Omental fat pad (tissue), 4 donors: ENCODE measurements around the gene GATA5. TPM values are rescaled to one million over a fixed set of nuclear protein-coding genes. Genes with fewer than 3 reads are reported as not detected.
"Not testable (repeated sequence)": the region's sequence is repeated elsewhere in the genome, so short reads cannot be mapped to it uniquely, and the experiment has no call there.

Source experiments
- ATAC-seq: fragments of 150-250 bp; one replicate; pipeline ENCODE4 v1.9.1; 2016; ENCODE audit warnings: mild to moderate bottlenecking, moderate library complexity; ENCODE audit not compliant: low FRiP score
- DNase-seq: peaks from one replicate; pipeline ENCODE4 v3.0.0-alpha.2; 2019; ENCODE audit warnings: low spot score
- total RNA-seq, 4 donors: library from RNA; depleted of rRNA; stranded (reverse); fragments of >200 nt; gene quantifications; one replicate each; pipeline ENCODE4 v1.1.0, GENCODE V29; 2016
- TF ChIP-seq, protein P1 (sequence below), 3 donors: fragments of 450-650 bp; IDR thresholded peaks; one replicate each; pipeline ENCODE4 v1.5.1; 2016 to 2017; ENCODE audit warnings: antibody characterized with exemption in 3 of 3, mild to moderate bottlenecking in 3 of 3, moderate library complexity in 2 of 3

The GATA5 gene
- total RNA-seq, 4 donors from 2014 or later: 1.3 to 3.7 (median 1.7) TPM

DNA sequence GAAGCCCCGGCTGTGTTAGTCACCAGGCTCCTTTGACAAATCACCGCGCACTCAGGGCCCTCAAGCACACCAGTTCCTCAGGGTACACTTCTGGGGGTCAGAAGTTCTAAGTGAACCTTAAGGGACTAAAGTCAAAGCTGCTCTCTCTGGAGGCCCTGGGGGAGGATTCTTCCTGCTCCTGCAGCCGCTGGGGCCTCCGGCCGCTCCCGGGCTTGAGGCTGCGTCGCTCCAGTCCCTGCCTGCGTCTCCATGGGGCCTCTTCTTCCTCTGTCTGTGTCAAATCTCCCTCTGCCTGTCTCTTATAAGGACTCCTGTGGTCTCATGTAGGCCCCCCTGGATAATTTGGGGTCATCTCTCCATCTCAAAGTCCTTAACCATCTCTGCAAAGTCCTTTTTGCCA lies 18.1 kb upstream of the GATA5 start:
- ATAC-seq (peak; percentile 24), DNase-seq (no peak)
- TF ChIP-seq, protein P1, sequence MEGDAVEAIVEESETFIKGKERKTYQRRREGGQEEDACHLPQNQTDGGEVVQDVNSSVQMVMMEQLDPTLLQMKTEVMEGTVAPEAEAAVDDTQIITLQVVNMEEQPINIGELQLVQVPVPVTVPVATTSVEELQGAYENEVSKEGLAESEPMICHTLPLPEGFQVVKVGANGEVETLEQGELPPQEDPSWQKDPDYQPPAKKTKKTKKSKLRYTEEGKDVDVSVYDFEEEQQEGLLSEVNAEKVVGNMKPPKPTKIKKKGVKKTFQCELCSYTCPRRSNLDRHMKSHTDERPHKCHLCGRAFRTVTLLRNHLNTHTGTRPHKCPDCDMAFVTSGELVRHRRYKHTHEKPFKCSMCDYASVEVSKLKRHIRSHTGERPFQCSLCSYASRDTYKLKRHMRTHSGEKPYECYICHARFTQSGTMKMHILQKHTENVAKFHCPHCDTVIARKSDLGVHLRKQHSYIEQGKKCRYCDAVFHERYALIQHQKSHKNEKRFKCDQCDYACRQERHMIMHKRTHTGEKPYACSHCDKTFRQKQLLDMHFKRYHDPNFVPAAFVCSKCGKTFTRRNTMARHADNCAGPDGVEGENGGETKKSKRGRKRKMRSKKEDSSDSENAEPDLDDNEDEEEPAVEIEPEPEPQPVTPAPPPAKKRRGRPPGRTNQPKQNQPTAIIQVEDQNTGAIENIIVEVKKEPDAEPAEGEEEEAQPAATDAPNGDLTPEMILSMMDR (IDR thresholded peaks at IDR 0.05): no peak

DNA sequence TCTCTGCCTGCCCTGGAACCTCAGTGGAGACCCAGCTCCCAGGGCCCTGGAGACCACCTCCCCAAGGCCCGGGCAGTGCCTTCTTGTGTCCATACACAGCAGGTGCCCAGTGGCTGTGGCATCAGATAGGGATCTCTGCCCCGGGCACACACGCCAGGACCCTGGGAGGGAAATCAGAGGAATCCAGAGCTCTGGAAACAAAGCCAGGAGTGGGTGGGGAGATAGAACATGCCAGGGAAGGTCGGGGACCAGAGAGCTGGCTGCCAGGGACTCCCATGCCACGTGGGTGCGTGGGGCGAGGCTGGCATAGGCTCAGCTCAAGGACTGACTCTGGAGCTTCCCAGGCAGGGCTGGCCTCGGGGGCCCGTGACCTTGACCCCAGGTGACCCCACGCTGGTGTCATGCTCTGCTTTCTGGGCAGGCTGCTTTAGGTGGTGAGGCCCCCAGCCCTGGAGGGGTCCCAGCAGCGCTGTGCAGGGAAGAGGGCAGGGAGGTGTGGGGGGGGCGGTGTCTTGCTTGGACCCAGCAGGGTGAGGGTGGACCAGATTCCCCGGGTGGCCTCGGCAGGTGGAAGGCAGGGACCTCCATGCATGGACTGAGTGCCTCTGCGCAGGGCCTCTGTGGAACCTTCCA lies 17.6 kb upstream of the GATA5 start:
- DNase-seq: no peak
- peak; percentile 3 for ATAC-seq
- TF ChIP-seq, protein P1 (IDR thresholded peaks at IDR 0.05): no peak

DNA sequence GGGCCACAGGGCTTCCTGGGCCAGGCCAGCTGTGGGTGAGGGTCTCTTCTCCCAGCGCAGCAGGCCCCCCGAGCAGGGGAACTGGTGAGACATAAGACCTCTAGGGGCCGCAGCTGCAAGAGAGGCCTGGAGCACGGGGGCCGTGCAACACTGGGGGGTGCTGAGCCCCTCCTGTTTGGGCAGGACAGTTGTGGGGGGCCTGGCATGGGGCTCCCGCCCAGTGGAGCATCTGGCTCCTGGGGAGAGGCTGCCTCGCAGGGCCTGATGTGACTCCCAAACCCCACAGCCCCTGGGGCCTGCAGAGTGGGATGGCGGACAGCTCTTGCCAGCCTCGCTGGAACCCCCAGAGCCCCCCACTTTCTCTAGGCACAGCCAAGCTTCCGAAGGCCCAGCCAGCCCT lies 16.9 kb upstream of the GATA5 start:
- TF ChIP-seq, protein P1 (IDR thresholded peaks at IDR 0.05): no peak
- no peak for DNase-seq
- ATAC-seq: no peak

DNA sequence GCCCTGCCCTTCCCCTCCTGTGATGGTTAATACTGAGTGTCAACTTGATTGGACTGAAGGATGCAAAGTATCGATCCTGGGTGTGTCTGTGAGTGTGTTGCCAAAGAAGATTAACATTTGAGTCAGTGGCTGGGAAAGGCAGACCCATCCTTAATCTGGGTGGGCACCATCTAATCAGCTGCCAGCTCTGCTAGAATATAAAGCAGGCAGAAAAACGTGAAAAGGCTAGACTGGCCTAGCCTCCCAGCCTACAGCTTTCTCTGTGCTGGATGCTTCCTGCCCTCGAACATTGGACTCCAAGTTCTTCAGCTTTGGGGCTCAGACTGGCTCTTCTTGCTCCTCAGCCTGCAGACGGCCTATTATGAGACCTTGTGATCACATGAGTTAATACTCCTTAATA lies 15.0 kb upstream of the GATA5 start:
- not testable (repeated sequence) for DNase-seq, ATAC-seq

DNA sequence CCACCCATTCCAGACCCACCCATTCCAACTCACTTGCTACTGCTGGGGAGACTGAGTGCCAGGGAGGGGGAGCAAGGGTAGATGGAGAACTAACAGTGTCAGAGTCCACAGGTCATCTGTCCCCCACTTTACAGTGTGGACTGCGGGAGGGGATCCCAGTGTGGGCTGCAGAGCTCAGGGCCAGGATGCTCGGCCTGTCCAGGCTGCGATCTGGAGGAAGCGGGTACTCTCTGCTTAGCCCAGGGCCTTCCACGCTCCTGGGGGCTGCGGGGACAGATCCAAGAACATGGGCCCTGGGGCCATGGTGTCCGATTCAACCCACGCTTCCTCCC lies 14.1 kb upstream of the GATA5 start:
- TF ChIP-seq, protein P1 (IDR thresholded peaks at IDR 0.05): no peak
- ATAC-seq (no peak), DNase-seq (no peak)

DNA sequence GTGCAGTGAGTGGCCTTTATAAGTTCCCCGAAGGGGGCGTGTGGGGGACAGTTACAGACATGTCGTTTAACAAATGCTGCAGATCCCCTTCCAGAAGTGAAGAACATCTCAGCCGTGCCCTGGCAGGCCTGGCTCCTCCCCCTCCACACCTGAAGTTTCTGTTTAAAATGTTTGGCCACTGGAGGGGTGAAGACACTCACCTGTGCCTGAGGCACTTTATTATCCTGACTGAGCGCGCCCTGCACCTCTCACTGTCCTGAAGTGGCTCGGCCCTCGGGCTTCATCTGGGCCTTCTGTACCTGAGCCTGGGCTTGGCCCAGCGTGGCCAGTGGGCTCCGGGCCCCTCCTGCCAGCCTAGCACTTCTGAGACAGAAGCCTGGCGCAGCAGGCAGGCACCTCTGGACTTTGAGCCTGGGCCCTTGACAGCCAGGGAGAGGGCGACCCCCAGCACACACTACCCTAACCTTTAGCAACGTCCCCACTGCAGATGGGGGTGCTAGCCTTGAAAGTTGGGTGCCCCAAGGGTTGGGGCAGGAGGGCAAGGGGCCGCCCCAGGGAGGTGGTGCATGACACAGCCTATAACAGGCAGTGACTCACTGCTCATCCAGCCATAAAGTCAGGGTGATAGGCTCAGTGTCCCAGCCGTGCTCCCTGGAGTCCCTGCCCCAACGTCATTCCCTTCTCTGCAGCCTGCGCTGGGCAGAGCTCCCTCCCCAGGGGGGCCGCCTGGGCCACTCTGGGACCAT lies 13.6 kb upstream of the GATA5 start:
- ATAC-seq (no peak), DNase-seq (no peak)
- TF ChIP-seq, protein P1 (IDR thresholded peaks at IDR 0.05): no peak

DNA sequence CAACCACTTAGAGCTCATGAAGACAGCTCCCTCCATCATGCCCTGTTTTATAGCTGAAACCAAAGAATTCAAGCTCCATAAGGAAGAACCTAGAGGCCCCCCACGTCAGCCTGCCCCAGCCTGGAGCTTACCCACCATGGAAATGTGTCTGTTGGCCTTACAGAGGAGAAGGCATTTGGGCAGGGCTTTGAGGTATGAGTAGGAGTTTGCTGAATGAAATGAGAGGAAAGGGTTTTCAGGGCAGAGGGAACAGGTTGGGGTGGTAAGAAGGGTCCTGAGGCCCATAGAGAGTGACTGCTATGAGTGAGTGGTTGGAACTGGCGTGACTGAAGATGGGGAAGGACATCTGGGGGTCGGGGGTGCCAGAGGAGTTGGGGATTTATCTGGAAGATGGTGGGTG lies 12.7 kb upstream of the GATA5 start:
- TF ChIP-seq, protein P1 (IDR thresholded peaks at IDR 0.05): no peak
- no peak for DNase-seq
- no peak for ATAC-seq
